C1 segment of cervical spinal cord (tissue), 14 donors: ENCODE measurements around the gene FLT3LG.
"Not testable (repeated sequence)": the region's sequence is repeated elsewhere in the genome, so short reads cannot be mapped to it uniquely, and the experiment has no call there.

Experiments used
- DNase-seq, 14 donors: peaks; one replicate each; lab custom pipeline; 2025; lab: John Stamatoyannopoulos, UW

The FLT3LG gene

GRCh38 chr19:49440439-49441209 is 33.4 kb upstream of the FLT3LG start:
- DNase-seq = no peak

GRCh38 chr19:49441210-49441959 is 32.6 kb upstream of the FLT3LG start, which contains the start of gene SLC17A7:
Gene SLC17A7 (minus strand): TSS chr19:49441527. CDS start chr19:49441379, 148 bp downstream.
- peak in 2 of 14 donors; percentile 18 to 80 for DNase-seq

- peak in 1 of 14 donors; percentile 51 for DNase-seq
Observed at GRCh38 chr19:49441960-49442350, 32.1 kb upstream of the FLT3LG start.

- DNase-seq = peak in 2 of 14 donors; percentile 26 to 80
Observed at GRCh38 chr19:49442354-49442753, 31.7 kb upstream of the FLT3LG start.

GRCh38 chr19:49442771-49443365 is 31.1 kb upstream of the FLT3LG start:
- peak in 7 of 14 donors; percentile 3 to 85 (median 33) for DNase-seq

- peak; percentile 67 to 99 (median 92) for DNase-seq
Observed at GRCh38 chr19:49443366-49444099, 30.5 kb upstream of the FLT3LG start.

GRCh38 chr19:49444100-49444700 is 29.8 kb upstream of the FLT3LG start:
- not testable (repeated sequence) for DNase-seq

GRCh38 chr19:49445997-49446396 is 28.0 kb upstream of the FLT3LG start:
- DNase-seq = no peak

GRCh38 chr19:49447485-49448431 is 26.3 kb upstream of the FLT3LG start:
- peak in 2 of 14 donors; percentile 8 to 14 for DNase-seq

- DNase-seq = no peak
Observed at GRCh38 chr19:49448432-49448786, 25.6 kb upstream of the FLT3LG start.

GRCh38 chr19:49450405-49450804 is 23.6 kb upstream of the FLT3LG start:
- no peak for DNase-seq

GRCh38 chr19:49451430-49452181 is 22.4 kb upstream of the FLT3LG start, which contains the start of gene PIH1D1:
Gene PIH1D1 (minus strand): TSS chr19:49451814. CDS start chr19:49451574, 240 bp downstream.
- peak; percentile 35 to 99 (median 88) for DNase-seq

- peak; percentile 93 to 99 (median 98) for DNase-seq
Observed at GRCh38 chr19:49453013-49453756, 20.8 kb upstream of the FLT3LG start, which contains the start of gene ALDH16A1. Gene ALDH16A1 (plus strand): TSS chr19:49453225. CDS start chr19:49453332, 107 bp downstream.

GRCh38 chr19:49453757-49454240 is 20.2 kb upstream of the FLT3LG start:
- DNase-seq = no peak

GRCh38 chr19:49455773-49456172 is 18.2 kb upstream of the FLT3LG start:
- no peak for DNase-seq

GRCh38 chr19:49456326-49456725 is 17.7 kb upstream of the FLT3LG start:
- DNase-seq = no peak

- DNase-seq = no peak
Observed at GRCh38 chr19:49458567-49458903, 15.5 kb upstream of the FLT3LG start.

- no peak for DNase-seq
Observed at GRCh38 chr19:49459388-49459787, 14.6 kb upstream of the FLT3LG start.
